SK-N-SH (cell line): ENCODE results near the gene NUMA1.

Experiments used
- JUND ChIP-seq: IDR thresholded peaks from 2 replicates; pipeline ENCODE4 v1.4.0; 2012
- RCOR1 ChIP-seq: fragments of 150-350 bp; IDR thresholded peaks from 2 replicates; pipeline ENCODE4 v1.6.1; 2017; ENCODE audit warnings: antibody characterized with exemption, low read length
- TEAD4 ChIP-seq: IDR thresholded peaks from 2 replicates; pipeline ENCODE4 v1.4.0; 2012; ENCODE audit warnings: mild to moderate bottlenecking, borderline replicate concordance; ENCODE audit not compliant: insufficient read depth
- TF ChIP-seq, protein P1 (sequence below): fragments of 200-600 bp; sonication (generic); IDR thresholded peaks from 2 replicates; pipeline ENCODE4 v1.6.1; 2017; ENCODE audit warnings: antibody characterized with exemption, mild to moderate bottlenecking, moderate library complexity
- TF ChIP-seq, protein P2 (sequence below): IDR thresholded peaks from 2 replicates; pipeline ENCODE4 v1.6.1; 2012; ENCODE audit warnings: mild to moderate bottlenecking, low read depth, low read length, moderate library complexity
- TF ChIP-seq, protein P3 (sequence below): IDR thresholded peaks from 2 replicates; pipeline ENCODE4 v1.4.0; 2012; ENCODE audit warnings: low read depth

DNA sequence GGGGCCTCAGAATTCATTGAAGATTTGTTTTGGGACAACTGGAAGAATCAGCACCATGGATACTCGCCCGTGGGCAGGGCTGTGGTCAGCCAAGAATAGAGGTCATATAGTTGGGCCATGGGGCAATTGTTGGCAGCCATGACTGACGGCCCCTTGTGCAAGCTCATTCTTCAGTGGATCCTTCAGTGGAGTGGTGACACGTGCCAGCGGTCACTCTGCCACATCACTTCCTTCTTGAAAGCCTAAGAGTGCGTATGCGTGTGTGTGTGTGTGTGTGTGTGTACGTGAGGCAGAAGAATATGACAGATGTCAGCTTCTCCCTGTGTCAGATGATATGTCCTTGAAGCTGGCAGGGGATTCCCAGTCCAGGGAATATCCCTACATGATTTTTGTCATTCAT lies 83.4 kb downstream of the NUMA1 start:
- TF ChIP-seq JUND (no peak), TEAD4 (no peak), RCOR1 (no peak)
- TF ChIP-seq, protein P1, sequence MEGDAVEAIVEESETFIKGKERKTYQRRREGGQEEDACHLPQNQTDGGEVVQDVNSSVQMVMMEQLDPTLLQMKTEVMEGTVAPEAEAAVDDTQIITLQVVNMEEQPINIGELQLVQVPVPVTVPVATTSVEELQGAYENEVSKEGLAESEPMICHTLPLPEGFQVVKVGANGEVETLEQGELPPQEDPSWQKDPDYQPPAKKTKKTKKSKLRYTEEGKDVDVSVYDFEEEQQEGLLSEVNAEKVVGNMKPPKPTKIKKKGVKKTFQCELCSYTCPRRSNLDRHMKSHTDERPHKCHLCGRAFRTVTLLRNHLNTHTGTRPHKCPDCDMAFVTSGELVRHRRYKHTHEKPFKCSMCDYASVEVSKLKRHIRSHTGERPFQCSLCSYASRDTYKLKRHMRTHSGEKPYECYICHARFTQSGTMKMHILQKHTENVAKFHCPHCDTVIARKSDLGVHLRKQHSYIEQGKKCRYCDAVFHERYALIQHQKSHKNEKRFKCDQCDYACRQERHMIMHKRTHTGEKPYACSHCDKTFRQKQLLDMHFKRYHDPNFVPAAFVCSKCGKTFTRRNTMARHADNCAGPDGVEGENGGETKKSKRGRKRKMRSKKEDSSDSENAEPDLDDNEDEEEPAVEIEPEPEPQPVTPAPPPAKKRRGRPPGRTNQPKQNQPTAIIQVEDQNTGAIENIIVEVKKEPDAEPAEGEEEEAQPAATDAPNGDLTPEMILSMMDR, result no peak
- TF ChIP-seq, protein P2, sequence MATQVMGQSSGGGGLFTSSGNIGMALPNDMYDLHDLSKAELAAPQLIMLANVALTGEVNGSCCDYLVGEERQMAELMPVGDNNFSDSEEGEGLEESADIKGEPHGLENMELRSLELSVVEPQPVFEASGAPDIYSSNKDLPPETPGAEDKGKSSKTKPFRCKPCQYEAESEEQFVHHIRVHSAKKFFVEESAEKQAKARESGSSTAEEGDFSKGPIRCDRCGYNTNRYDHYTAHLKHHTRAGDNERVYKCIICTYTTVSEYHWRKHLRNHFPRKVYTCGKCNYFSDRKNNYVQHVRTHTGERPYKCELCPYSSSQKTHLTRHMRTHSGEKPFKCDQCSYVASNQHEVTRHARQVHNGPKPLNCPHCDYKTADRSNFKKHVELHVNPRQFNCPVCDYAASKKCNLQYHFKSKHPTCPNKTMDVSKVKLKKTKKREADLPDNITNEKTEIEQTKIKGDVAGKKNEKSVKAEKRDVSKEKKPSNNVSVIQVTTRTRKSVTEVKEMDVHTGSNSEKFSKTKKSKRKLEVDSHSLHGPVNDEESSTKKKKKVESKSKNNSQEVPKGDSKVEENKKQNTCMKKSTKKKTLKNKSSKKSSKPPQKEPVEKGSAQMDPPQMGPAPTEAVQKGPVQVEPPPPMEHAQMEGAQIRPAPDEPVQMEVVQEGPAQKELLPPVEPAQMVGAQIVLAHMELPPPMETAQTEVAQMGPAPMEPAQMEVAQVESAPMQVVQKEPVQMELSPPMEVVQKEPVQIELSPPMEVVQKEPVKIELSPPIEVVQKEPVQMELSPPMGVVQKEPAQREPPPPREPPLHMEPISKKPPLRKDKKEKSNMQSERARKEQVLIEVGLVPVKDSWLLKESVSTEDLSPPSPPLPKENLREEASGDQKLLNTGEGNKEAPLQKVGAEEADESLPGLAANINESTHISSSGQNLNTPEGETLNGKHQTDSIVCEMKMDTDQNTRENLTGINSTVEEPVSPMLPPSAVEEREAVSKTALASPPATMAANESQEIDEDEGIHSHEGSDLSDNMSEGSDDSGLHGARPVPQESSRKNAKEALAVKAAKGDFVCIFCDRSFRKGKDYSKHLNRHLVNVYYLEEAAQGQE, result no peak
- TF ChIP-seq, protein P3, sequence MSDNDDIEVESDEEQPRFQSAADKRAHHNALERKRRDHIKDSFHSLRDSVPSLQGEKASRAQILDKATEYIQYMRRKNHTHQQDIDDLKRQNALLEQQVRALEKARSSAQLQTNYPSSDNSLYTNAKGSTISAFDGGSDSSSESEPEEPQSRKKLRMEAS, result no peak
